BE2C (cell line): ENCODE results near the gene BIN1.

Experiments
- DNase-seq: peaks from one replicate; pipeline ENCODE4 v3.0.0-alpha.2; 2020
- H3K27me3 ChIP-seq: fragments of 250-450 bp; sonication (Bioruptor Pico); 2 replicates; pipeline ENCODE4 v1.5.1; 2020; ENCODE audit warnings: mild to moderate bottlenecking
- H3K36me3 ChIP-seq: fragments of 250-450 bp; sonication (Bioruptor Pico); 2 replicates; pipeline ENCODE4 v1.5.1; 2020; ENCODE audit warnings: mild to moderate bottlenecking
- H3K4me1 ChIP-seq: fragments of 250-450 bp; sonication (Bioruptor Pico); 2 replicates; pipeline ENCODE4 v1.5.1; 2020
- H3K4me3 ChIP-seq: 2 replicates; pipeline ENCODE4 v1.5.1; 2011; ENCODE audit warnings: low read depth, low read length
- H3K9me3 ChIP-seq: fragments of 250-450 bp; sonication (Bioruptor Pico); 2 replicates; pipeline ENCODE4 v1.5.1; 2020
- TF ChIP-seq, protein P1 (sequence below): IDR thresholded peaks from 2 replicates; pipeline ENCODE4 v1.5.1; 2012; ENCODE audit warnings: mild to moderate bottlenecking, low read depth, low read length

BIN1 gene

GRCh38 chr2:127091148-127091547, 15.8 kb downstream of the BIN1 start:
- no peak for DNase-seq
- TF ChIP-seq, protein P1, sequence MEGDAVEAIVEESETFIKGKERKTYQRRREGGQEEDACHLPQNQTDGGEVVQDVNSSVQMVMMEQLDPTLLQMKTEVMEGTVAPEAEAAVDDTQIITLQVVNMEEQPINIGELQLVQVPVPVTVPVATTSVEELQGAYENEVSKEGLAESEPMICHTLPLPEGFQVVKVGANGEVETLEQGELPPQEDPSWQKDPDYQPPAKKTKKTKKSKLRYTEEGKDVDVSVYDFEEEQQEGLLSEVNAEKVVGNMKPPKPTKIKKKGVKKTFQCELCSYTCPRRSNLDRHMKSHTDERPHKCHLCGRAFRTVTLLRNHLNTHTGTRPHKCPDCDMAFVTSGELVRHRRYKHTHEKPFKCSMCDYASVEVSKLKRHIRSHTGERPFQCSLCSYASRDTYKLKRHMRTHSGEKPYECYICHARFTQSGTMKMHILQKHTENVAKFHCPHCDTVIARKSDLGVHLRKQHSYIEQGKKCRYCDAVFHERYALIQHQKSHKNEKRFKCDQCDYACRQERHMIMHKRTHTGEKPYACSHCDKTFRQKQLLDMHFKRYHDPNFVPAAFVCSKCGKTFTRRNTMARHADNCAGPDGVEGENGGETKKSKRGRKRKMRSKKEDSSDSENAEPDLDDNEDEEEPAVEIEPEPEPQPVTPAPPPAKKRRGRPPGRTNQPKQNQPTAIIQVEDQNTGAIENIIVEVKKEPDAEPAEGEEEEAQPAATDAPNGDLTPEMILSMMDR: no peak
- Histone ChIP-seq H3K4me3 (no peak overlapping the region), H3K36me3 (no peaks in the 10 kb centered on the region), H3K4me1 (peaks cover 11% of the 10 kb centered on the region), H3K27me3 (no peaks in the 10 kb centered on the region), H3K9me3 (no peaks in the 10 kb centered on the region)

DNA sequence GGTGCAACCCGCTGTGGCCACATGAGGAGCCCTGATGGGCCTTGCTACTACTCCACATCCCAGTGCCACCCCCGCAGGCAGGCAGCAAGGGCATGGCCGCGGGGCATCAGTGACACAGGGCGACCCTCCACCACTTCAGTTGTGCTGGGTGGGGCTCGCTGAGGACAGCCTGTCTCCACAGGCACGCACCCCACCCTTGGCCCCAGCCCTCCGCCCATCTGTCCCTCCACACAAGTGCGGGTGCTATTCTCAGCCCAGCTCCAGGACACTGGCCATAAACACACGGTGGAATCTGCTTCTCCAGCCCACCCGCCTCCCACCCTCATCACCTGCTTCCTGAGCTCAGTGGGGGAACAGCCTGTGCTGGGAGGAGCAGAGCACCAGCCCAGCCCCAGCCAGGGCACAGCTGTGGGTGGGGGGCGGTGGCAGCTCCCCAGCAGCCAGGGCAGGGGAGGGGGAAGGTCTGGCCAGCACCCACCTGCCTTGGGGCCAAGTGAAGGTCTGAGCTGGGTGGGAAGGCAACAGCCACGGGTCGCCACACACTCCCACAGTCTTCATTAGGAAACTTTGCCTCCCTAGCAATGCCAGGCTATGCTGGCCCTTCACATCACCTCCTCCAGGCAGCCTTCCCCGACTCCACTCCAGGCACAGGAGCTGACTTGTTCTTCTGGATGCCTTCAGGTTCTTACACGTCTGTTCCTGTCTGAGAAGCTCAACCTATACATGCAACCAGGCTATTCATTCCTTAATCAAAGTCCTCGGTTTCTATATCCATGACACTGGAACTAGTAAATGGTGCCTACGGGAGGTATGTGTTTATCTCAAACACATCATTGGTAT, 16.5 kb downstream of the BIN1 start:
- H3K9me3 ChIP-seq: no peaks in the 10 kb centered on the region
- DNase-seq: no peak
- H3K4me3 ChIP-seq: no peak overlapping the region
- TF ChIP-seq, protein P1: no peak
- H3K36me3 ChIP-seq: no peaks in the 10 kb centered on the region
- no peaks in the 10 kb centered on the region for H3K27me3 ChIP-seq
- H3K4me1 ChIP-seq: peaks cover 11% of the 10 kb centered on the region

DNA sequence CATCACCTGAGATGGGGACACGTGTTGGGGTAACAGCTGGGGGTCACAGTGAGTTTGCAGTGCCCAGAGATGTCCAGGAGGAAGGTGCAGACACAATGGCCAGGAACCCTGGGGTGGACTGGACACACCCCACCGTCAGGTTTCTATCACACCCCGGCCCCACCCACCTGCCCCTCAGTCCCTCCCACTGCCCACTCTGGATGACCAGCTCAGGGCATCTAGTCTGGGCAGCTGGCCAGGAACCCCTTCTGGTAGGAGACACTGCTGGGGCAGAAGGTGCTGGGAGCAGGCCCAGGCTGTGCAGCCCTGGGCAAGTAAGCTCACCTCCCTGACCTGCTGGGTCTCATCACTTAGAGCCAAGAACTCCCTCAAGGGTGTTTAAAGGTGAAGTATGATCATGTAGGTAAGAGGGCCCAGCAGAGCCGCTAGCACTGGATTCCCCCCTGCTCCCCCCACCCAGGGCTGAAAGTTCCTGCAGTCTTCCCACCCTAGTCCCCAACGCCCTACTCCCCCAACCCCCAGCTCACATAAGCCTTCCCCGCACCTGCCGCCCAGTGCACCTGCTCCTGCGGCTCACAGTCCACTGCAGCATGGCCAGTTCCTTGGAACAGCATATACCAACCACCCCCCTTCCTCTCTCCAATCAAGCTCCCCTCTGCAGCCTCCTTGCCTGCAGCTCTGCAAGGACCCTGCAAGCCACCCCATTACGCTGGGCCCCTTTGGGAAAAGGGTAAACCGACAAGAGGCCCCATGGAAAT, 17.3 kb downstream of the BIN1 start:
- Histone ChIP-seq H3K4me3 (no peak overlapping the region), H3K9me3 (no peaks in the 10 kb centered on the region), H3K36me3 (no peaks in the 10 kb centered on the region), H3K27me3 (no peaks in the 10 kb centered on the region), H3K4me1 (peaks cover 11% of the 10 kb centered on the region)
- DNase-seq: no peak
- TF ChIP-seq, protein P1: no peak

- H3K4me3 ChIP-seq: no peak overlapping the region
- peaks cover 11% of the 10 kb centered on the region for H3K4me1 ChIP-seq
- TF ChIP-seq, protein P1: no peak
- H3K27me3 ChIP-seq: no peaks in the 10 kb centered on the region
- H3K9me3 ChIP-seq: no peaks in the 10 kb centered on the region
- no peaks in the 10 kb centered on the region for H3K36me3 ChIP-seq
- no peak for DNase-seq
Measured at GRCh38 chr2:127088706-127089105, 18.2 kb downstream of the BIN1 start.

DNA sequence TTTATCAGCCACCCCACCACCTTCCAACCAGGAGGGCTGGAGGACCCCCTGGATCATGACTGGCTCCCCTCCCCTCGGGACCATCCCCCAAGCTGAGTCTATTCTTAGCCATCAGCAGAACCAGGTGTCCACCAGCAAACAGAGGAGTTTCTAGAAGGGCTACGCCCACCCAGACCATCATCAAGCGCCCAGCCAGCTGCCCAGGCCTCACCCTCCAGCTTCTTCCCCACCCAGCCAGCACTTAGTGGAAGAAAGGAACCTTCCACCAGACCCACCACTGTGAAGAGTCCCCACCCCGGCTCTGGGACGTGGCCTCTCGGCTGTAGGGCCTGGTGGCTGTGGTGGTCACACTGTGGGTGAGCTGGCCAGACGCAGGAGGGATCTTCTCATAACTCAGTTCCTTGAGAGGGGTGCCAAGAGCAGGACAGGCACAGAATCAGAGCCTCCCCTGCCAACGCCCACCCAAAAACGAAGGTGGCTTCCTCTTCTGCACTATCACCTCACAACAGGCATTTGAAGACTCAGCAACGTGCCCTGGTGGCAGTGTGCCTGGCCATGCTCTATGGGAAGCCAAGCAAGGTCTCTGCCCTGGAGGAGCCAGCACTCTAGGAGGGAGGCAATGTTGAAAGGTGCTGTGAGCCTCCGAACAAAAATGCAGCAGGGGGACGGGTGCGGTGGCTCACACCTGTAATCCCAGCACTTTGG, 19.0 kb downstream of the BIN1 start:
- Histone ChIP-seq H3K36me3 (no peaks in the 10 kb centered on the region), H3K9me3 (no peaks in the 10 kb centered on the region), H3K4me1 (peaks cover 11% of the 10 kb centered on the region), H3K4me3 (no peak overlapping the region), H3K27me3 (no peaks in the 10 kb centered on the region)
- TF ChIP-seq, protein P1: no peak
- no peak for DNase-seq
